ENCODE data around the gene CDC45. TPM values are rescaled to one million over a fixed set of nuclear protein-coding genes. Genes with fewer than 3 reads are reported as not detected.

The CDC45 gene
- polyA plus RNA-seq, 1 donor (not counting 4 experiments of a cell fraction or from before 2014, with no cell fraction given), result 22.7 TPM

DNA sequence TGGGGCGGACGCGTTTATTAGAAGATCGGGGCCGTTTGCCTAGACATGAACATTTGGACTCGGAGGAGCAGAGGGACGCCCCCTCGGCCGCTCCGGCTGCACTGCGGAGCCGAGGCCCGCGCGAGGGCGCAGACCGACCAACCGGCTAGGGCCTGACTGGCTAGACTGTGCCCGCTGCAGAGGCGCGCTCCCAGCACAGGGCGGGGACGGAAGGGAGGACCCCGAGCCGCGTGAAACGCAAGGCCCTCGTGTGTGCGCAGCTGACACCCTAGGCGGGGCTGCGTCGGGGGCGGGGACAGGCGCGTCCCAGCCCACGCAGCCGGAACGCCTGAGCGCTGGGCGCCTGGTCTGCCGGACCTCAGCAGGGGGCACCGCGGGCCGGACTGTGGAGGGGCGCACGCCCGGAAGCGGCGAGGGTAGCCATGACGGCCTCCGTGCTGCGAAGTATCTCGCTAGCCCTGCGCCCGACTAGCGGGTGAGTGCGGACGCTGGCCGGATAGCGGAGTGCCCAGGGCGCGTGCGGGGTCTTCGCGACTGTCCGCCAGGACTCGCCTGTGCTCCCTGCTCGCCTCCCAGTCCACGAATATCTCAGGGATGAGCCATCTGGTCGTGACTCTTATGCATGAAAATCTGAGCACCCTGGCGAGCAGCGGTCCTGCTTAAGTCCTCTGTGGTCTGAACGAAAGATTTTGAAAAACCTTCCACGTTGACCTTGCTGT is 47.4 kb upstream of the CDC45 start, which contains the start of gene MRPL40:
TSS of gene MRPL40 (plus strand) at position 413 of the 719 bp plus-strand sequence. CDS start at position 423, 10 bp downstream.
- TF ChIP-seq, protein P1, sequence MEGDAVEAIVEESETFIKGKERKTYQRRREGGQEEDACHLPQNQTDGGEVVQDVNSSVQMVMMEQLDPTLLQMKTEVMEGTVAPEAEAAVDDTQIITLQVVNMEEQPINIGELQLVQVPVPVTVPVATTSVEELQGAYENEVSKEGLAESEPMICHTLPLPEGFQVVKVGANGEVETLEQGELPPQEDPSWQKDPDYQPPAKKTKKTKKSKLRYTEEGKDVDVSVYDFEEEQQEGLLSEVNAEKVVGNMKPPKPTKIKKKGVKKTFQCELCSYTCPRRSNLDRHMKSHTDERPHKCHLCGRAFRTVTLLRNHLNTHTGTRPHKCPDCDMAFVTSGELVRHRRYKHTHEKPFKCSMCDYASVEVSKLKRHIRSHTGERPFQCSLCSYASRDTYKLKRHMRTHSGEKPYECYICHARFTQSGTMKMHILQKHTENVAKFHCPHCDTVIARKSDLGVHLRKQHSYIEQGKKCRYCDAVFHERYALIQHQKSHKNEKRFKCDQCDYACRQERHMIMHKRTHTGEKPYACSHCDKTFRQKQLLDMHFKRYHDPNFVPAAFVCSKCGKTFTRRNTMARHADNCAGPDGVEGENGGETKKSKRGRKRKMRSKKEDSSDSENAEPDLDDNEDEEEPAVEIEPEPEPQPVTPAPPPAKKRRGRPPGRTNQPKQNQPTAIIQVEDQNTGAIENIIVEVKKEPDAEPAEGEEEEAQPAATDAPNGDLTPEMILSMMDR (optimal IDR thresholded peaks at IDR 0.05 in 1 of 3, IDR thresholded peaks at IDR 0.05 in 1 of 3, conservative IDR thresholded peaks at IDR 0.05 in 1 of 3; ENCODE audit: extremely low read depth in 1 of 3, insufficient read depth in 2 of 3, low read length in 3 of 3), result no peak
- no peak for TF ChIP-seq EZH2 (IDR thresholded peaks at IDR 0.05; ENCODE audit: low read length)
- Histone ChIP-seq H3K4me1 (ENCODE audit: control insufficient read depth, extremely low read depth, insufficient read depth, low read length) (peaks cover 25% of the 10 kb centered on the region), H3K4me3 (ENCODE audit: control insufficient read depth in 2 of 3, extremely low read depth in 1 of 3, insufficient read depth in 2 of 3, low read depth in 1 of 3, low read length in 3 of 3) (peak within 1 kb of the TSS; percentile 79 to 97 (median 92)), H3K9me3 (ENCODE audit: control insufficient read depth, low read depth, low read length) (no peaks in the 10 kb centered on the region), H2AFZ (ENCODE audit: control insufficient read depth, low read length) (peak within 1 kb of the TSS; percentile 96), H3K9me1 (ENCODE audit: control insufficient read depth, extremely low read depth, insufficient read depth, low read length) (peaks cover 2% of the 10 kb centered on the region), H4K20me1 (ENCODE audit: control insufficient read depth, extremely low read depth, insufficient read depth, low read length) (peaks cover 12% of the 10 kb centered on the region), H3K36me3 (ENCODE audit: control insufficient read depth in 2 of 2, extremely low read depth in 1 of 2, insufficient read depth in 2 of 2, low read length in 2 of 2) (peaks cover 7 to 23% of the 10 kb centered on the region in 2 experiments), H3K4me2 (ENCODE audit: control insufficient read depth, extremely low read depth, insufficient read depth, low read depth, low read length) (peak within 1 kb of the TSS; percentile 66), H3K9ac (ENCODE audit: control insufficient read depth, extremely low read depth, insufficient read depth, low read length) (peak within 1 kb of the TSS; percentile 96), H3K27me3 (ENCODE audit: control insufficient read depth, extremely low read depth, insufficient read depth, low read length) (no peaks in the 10 kb centered on the region), H3K79me2 (ENCODE audit: control insufficient read depth, insufficient read depth, low read length) (peaks cover 38% of the 10 kb centered on the region), H3K27ac (ENCODE audit: control insufficient read depth, insufficient read depth, low read length) (peak within 1 kb of the TSS; percentile 94)
- DNase-seq (ENCODE audit: low read depth, low spot score) (peak; percentile 68), FAIRE-seq (no peak)
- dilution Hi-C loops (cut with MboI; ENCODE audit: extremely low pct_ligation_motif_present, low sequenced_read_pairs), result no loop called here

DNA sequence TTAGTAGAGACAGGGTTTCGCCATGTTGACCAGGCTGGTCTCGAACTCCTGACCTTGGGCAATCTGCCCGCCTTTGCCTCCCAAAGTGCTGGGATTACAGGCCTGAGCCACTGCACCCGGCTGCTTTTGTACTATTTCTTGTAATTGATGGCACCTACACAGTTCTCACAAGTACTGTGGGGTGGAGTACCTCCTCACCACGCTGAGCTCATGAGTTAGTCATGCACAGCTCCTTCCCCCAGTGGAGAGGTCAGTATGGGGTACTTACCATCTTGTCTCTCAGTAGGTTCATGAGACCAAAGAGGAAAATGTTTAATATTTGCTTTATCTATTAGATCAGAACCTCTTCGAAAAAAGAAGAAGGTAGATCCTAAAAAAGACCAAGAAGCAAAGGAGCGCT is 45.3 kb upstream of the CDC45 start:
- dilution Hi-C loops (cut with MboI; ENCODE audit: extremely low pct_ligation_motif_present, low sequenced_read_pairs), result no loop called here
- H3K4me2 ChIP-seq (ENCODE audit: control insufficient read depth, extremely low read depth, insufficient read depth, low read depth, low read length), result no peak overlapping the region
- H3K4me3 ChIP-seq (ENCODE audit: control insufficient read depth in 2 of 3, extremely low read depth in 1 of 3, insufficient read depth in 2 of 3, low read depth in 1 of 3, low read length in 3 of 3), result no peak overlapping the region
- no peak overlapping the region for H2AFZ ChIP-seq (ENCODE audit: control insufficient read depth, low read length)
- no peaks in the 10 kb centered on the region for H3K9me1 ChIP-seq (ENCODE audit: control insufficient read depth, extremely low read depth, insufficient read depth, low read length)
- no peak overlapping the region for H3K9ac ChIP-seq (ENCODE audit: control insufficient read depth, extremely low read depth, insufficient read depth, low read length)
- H3K4me1 ChIP-seq (ENCODE audit: control insufficient read depth, extremely low read depth, insufficient read depth, low read length), result peaks cover 14% of the 10 kb centered on the region
- no peak overlapping the region for H3K27ac ChIP-seq (ENCODE audit: control insufficient read depth, insufficient read depth, low read length)
- no peaks in the 10 kb centered on the region for H3K27me3 ChIP-seq (ENCODE audit: control insufficient read depth, extremely low read depth, insufficient read depth, low read length)
- no peaks in the 10 kb centered on the region for H3K9me3 ChIP-seq (ENCODE audit: control insufficient read depth, low read depth, low read length)
- H3K79me2 ChIP-seq (ENCODE audit: control insufficient read depth, insufficient read depth, low read length), result peaks cover 20% of the 10 kb centered on the region
- H4K20me1 ChIP-seq (ENCODE audit: control insufficient read depth, extremely low read depth, insufficient read depth, low read length), result peaks cover 8% of the 10 kb centered on the region
- TF ChIP-seq EZH2 (IDR thresholded peaks at IDR 0.05; ENCODE audit: low read length), result no peak
- TF ChIP-seq, protein P1 (optimal IDR thresholded peaks at IDR 0.05 in 1 of 3, IDR thresholded peaks at IDR 0.05 in 1 of 3, conservative IDR thresholded peaks at IDR 0.05 in 1 of 3; ENCODE audit: extremely low read depth in 1 of 3, insufficient read depth in 2 of 3, low read length in 3 of 3), result no peak
- FAIRE-seq (no peak), DNase-seq (ENCODE audit: low read depth, low spot score) (no peak)
- H3K36me3 ChIP-seq (ENCODE audit: control insufficient read depth in 2 of 2, extremely low read depth in 1 of 2, insufficient read depth in 2 of 2, low read length in 2 of 2), result peaks cover 7 to 18% of the 10 kb centered on the region in 2 experiments
